IPS-18a (cell line): ENCODE results near the gene MECP2.
"Not testable (repeated sequence)": the region's sequence is repeated elsewhere in the genome, so short reads cannot be mapped to it uniquely, and the experiment has no call there.

ENCODE experiments used
- H3K27ac ChIP-seq: one replicate; pipeline ENCODE4 v1.5.1; 2013; ENCODE audit warnings: low read length
- H3K27me3 ChIP-seq: one replicate; pipeline ENCODE4 v1.6.1; 2013; ENCODE audit warnings: mild to moderate bottlenecking, low read length; ENCODE audit not compliant: control insufficient read depth, insufficient read depth
- H3K36me3 ChIP-seq: one replicate; pipeline ENCODE4 v1.6.1; 2013; ENCODE audit warnings: low read depth, low read length; ENCODE audit not compliant: control insufficient read depth
- H3K4me1 ChIP-seq: one replicate; pipeline ENCODE4 v1.6.1; 2013; ENCODE audit warnings: low read depth, low read length; ENCODE audit not compliant: control insufficient read depth
- H3K4me3 ChIP-seq: one replicate; pipeline ENCODE4 v1.5.1; 2013; ENCODE audit warnings: low read length
- H3K9ac ChIP-seq: one replicate; pipeline ENCODE4 v1.6.1; 2013; ENCODE audit warnings: mild to moderate bottlenecking, low read length, moderate library complexity
- H3K9me3 ChIP-seq: one replicate; pipeline ENCODE4 v1.6.1; 2013; ENCODE audit warnings: low read depth, low read length; ENCODE audit not compliant: control insufficient read depth

MECP2 gene

DNA sequence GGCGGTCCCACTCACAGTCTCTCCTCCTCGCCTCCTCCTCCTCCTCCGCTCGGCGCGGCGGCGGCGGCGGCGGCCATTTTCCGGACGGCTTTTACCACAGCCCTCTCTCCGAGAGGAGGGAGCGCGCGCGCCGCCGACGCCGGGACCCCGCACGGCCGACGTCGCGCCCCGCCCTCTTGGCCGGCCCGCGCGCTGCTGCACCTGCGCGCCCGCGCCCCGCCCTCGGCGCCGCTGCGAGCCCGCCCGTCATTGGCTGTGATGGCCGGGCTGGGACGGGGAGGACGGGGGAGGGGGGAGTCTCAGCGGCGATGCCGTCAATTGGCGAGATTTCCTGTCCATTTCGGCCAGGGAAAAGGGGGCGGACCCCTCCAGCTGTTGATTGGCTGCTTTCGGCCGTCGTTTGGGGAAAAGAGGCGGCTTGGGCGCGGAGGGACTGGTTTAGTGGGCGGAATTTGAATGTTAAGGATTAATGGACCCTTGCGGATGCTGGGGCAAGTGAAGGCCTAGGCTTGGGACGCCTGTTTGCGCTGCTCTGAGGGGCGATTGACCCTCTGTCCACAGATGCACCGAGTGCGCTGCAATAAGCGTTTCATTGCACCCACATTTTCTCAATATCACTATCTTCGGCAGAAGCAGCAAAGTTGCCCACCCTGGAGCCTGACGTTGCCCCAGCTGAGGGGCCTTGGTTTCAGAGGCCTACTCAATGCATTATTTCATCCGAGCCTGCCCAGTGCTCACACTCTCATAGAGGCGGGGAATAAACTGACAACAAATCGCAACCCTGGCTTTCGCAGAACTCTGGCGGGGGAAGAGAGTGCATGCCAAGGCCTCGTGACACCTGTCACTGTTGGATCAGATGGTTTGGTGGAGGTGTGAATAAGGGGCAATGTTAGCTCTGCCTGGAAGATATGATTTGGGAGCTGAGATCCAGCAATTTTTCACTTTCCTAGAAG is at the start of gene MECP2:
TSS of gene MECP2 (minus strand) at position 129 of the 953 bp plus-strand sequence.
- peak within 1 kb of the TSS; percentile 61 for H3K9ac ChIP-seq
- peaks cover 7% of the 10 kb centered on the region for H3K9me3 ChIP-seq
- H3K27me3 ChIP-seq: no peaks in the 10 kb centered on the region
- H3K4me1 ChIP-seq: peaks cover 26% of the 10 kb centered on the region
- H3K27ac ChIP-seq: no peak within 1 kb of the TSS
- H3K36me3 ChIP-seq: no peaks in the 10 kb centered on the region
- H3K4me3 ChIP-seq: peak within 1 kb of the TSS; percentile 78

DNA sequence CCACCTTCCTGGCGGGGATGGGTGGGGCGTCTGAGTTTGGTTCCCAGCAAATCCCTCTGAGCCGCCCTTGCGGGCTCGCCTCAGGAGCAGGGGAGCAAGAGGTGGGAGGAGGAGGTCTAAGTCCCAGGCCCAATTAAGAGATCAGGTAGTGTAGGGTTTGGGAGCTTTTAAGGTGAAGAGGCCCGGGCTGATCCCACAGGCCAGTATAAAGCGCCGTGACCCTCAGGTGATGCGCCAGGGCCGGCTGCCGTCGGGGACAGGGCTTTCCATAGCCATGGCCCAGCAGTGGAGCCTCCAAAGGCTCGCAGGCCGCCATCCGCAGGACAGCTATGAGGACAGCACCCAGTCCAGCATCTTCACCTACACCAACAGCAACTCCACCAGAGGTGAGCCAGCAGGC is 46.5 kb upstream of the MECP2 start, which contains the start of gene OPN1LW:
TSS of gene OPN1LW (plus strand) at position 234 of the 400 bp plus-strand sequence. CDS start at position 275, 41 bp downstream.
- H3K9ac ChIP-seq, H3K36me3 ChIP-seq, H3K27ac ChIP-seq, H3K4me1 ChIP-seq, H3K27me3 ChIP-seq, H3K9me3 ChIP-seq, H3K4me3 ChIP-seq: not testable (repeated sequence)

DNA sequence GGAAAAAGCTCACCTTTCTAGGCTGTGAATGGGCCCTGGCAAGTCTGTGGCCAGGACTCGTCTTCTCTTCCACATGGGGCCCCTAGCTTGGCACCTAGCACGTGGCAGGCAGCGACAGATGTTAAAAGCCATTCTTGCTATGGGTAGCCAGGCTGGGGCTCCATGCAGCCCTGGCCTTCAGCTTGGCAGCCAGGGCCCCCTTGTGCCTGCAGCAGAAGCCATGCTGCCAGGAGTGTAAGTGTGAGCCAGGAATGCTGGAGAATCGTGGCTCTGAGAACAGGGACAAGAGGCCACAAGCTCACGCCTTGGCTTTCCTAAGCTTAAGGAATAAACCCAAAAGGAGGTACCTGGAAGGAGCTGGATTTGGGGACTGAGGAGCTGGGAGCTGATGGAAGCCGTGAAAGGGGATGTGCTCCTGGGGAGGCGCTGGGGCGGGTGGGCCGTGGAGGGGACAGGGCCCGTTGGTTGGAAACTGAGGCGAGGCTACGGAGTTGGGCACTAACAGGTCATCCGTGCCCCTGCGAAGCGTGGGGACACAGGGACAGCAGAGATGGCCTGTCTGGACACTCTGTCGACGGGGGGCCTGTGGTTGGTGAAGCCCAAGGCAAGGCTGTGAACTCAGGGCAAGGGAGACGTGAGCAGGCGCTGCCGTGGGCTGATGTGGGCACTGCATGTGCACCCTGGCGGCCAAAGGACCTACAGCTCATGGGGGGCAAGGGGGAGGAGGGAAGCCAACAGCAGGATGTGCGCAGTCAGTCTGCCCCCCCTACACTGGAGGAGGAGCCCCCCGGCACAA is 45.6 kb upstream of the MECP2 start:
- H3K36me3 ChIP-seq: no peaks in the 10 kb centered on the region
- H3K9me3 ChIP-seq: no peaks in the 10 kb centered on the region
- no peak overlapping the region for H3K27ac ChIP-seq
- no peak overlapping the region for H3K9ac ChIP-seq
- H3K4me3 ChIP-seq: no peak overlapping the region
- H3K4me1 ChIP-seq: no peaks in the 10 kb centered on the region
- no peaks in the 10 kb centered on the region for H3K27me3 ChIP-seq

DNA sequence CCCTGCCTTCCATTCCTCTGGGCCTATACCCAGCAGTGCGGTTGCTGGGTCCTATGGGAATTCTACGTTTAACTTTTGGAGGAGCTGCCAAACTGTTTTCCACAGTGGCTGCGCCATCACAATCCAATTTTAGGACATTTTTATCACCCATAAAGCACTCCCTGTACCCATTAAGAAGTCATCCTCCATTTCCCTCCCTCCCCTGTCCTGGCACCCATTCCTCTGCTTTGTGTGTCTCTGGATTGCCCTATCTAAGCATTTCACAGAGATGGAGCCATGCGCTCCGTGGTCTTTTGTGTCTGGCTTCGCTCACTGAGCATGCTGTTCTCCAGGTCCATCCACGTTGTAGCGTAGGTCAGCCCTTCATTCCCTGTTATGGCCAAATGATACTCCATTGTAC is 44.9 kb upstream of the MECP2 start:
- Histone ChIP-seq H3K9me3 (peaks cover 4% of the 10 kb centered on the region), H3K27ac (no peak overlapping the region), H3K4me1 (no peaks in the 10 kb centered on the region), H3K4me3 (no peak overlapping the region), H3K27me3 (peaks cover 3% of the 10 kb centered on the region), H3K36me3 (no peaks in the 10 kb centered on the region), H3K9ac (no peak overlapping the region)

DNA sequence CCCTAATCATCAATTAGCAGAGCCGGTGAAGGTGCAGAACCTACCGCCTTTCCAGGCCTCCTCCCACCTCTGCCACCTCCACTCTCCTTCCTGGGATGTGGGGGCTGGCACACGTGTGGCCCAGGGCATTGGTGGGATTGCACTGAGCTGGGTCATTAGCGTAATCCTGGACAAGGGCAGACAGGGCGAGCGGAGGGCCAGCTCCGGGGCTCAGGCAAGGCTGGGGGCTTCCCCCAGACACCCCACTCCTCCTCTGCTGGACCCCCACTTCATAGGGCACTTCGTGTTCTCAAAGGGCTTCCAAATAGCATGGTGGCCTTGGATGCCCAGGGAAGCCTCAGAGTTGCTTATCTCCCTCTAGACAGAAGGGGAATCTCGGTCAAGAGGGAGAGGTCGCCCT is 43.2 kb upstream of the MECP2 start:
- no peak overlapping the region for H3K4me3 ChIP-seq
- peaks cover 11% of the 10 kb centered on the region for H3K27me3 ChIP-seq
- H3K9ac ChIP-seq: no peak overlapping the region
- H3K9me3 ChIP-seq: peaks cover 8% of the 10 kb centered on the region
- no peaks in the 10 kb centered on the region for H3K36me3 ChIP-seq
- H3K4me1 ChIP-seq: no peaks in the 10 kb centered on the region
- H3K27ac ChIP-seq: no peak overlapping the region

DNA sequence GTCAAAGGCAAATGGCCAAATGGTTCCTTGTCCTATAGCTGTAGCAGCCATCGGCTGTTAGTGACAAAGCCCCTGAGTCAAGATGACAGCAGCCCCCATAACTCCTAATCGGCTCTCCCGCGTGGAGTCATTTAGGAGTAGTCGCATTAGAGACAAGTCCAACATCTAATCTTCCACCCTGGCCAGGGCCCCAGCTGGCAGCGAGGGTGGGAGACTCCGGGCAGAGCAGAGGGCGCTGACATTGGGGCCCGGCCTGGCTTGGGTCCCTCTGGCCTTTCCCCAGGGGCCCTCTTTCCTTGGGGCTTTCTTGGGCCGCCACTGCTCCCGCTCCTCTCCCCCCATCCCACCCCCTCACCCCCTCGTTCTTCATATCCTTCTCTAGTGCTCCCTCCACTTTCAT is 42.7 kb upstream of the MECP2 start:
- no peak overlapping the region for H3K9ac ChIP-seq
- H3K27me3 ChIP-seq: peaks cover 14% of the 10 kb centered on the region
- H3K4me3 ChIP-seq: no peak overlapping the region
- peaks cover 8% of the 10 kb centered on the region for H3K9me3 ChIP-seq
- H3K4me1 ChIP-seq: no peaks in the 10 kb centered on the region
- H3K27ac ChIP-seq: no peak overlapping the region
- H3K36me3 ChIP-seq: no peaks in the 10 kb centered on the region

DNA sequence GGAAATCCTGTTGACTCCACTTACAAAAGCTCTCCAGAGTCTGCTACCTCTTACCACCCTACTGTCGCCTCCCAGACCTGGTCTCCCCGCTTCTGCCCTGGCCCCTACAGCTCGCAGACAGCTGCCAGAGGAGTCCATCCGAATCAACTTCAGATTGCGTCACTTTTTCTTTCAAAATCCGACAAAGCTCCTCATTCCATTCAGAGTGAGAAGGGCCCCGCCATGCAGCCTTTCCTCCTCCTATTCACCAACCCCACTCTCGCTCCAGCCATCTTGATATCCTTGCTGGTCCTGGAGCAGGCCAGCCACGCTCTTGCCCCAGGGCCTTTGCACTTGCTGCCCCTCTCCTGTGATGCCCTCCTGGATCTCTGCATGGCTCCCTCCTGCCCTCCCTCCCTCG is 41.3 kb upstream of the MECP2 start:
- Histone ChIP-seq H3K27ac (no peak overlapping the region), H3K4me3 (no peak overlapping the region), H3K4me1 (no peaks in the 10 kb centered on the region), H3K9me3 (peaks cover 12% of the 10 kb centered on the region), H3K27me3 (peaks cover 14% of the 10 kb centered on the region), H3K36me3 (no peaks in the 10 kb centered on the region), H3K9ac (no peak overlapping the region)

DNA sequence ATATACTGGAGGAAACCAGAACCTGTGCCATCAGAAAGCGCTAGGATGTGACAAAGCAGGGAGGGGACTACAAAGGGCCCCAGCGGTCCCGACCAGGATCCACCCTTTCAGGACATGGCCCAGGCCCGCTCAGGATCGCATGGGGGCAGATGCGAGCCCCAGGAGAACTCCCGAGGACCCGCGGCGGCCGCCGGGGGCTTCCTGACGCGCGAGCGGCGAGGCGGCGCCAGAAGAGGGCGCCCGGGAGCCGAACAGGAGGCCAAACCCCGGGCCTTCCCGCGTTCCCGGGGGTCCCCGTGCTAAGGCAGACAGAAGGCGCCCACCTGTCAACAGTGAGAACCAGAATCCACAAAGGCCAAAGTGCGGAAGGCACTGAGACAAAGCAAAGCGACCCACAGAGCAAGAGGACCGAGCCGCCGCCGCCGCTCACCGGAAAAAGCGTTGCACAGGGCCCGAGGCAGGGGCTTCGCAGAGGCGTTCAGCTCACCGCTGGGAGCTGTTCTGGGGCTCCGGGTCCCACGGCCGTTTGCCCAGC is 39.2 kb upstream of the MECP2 start:
- Histone ChIP-seq H3K9ac (no peak overlapping the region), H3K27me3 (peaks cover 14% of the 10 kb centered on the region), H3K27ac (no peak overlapping the region), H3K9me3 (peaks cover 15% of the 10 kb centered on the region), H3K36me3 (no peaks in the 10 kb centered on the region), H3K4me1 (no peaks in the 10 kb centered on the region), H3K4me3 (no peak overlapping the region)

DNA sequence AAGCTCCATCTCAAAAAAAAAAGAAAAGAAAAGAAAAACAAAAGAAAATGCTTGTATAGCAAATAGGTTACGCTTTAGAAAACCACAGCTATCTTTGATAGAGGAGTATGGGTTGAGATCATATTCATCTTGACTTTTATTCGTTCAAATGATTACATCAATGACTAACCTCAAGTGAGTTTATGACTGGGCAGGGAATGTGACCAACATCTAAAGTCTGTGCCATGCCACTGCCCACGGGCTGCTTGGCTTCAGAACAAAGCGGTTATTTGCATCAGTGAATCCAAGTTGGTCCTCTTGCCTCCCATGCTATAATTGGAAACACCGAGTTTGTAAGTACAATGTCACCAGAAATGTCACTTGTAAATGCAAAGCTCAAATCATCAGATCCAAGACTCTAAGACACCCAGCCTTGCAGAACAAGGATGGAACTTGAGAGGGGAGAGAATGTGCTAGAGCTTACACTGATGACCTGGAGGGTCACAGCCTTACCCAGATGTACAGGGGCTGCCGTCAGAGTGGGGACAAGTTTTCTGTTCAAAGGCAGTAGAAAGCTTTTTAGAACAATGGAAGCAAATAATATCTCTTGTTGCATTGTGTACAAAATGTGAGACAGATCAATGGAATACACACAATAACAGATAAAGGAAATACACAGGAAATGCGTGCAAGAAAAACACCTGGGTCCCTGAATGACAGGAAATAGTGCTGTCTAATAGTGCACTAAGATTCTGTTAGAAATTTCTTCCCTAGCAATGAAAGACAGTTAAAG is 38.1 kb upstream of the MECP2 start:
- Histone ChIP-seq H3K9me3 (peaks cover 15% of the 10 kb centered on the region), H3K9ac (no peak overlapping the region), H3K4me3 (no peak overlapping the region), H3K27ac (no peak overlapping the region), H3K4me1 (no peaks in the 10 kb centered on the region), H3K27me3 (peaks cover 14% of the 10 kb centered on the region), H3K36me3 (no peaks in the 10 kb centered on the region)

DNA sequence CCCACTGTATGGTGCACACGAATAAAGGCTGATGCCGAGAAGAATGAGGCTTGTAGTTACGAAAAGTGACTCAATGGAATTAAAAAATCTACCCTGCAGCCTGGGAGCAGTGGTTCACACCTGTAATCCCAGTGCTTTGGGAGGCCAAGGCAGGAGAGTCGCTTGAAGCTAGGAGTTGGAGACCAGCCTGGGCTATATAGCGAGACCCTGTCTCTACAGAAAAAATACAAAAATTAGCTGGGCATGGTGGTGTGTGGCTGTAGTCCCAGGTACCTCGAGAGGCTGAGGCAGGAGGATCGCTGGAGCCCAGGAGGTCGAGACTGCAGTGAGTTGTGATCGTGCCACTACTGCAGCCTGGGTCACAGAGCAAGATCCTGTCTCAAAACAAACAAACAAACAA is 34.8 kb upstream of the MECP2 start:
- Histone ChIP-seq H3K9me3 (peaks cover 11% of the 10 kb centered on the region), H3K27me3 (peaks cover 10% of the 10 kb centered on the region), H3K27ac (no peak overlapping the region)

DNA sequence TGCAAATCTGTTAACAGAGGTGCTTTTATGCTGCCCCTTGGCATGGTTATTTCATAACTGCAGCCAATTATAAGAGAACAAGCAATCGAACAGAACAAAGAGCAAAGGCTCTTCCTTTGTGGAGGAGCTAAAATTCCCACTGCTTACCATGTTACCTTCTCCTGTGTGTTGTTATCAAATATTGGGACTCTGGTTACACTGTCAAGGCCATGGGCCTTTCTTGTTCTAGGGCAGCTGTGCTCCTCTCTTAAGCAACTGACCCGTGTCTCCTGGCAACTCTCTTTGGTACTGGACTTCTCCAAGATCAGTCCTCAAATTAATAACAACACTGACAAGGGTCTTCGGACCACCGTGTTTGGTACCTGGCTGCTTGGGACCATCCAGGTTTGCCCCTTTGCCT is 34.4 kb upstream of the MECP2 start:
- Histone ChIP-seq H3K27me3 (peaks cover 7% of the 10 kb centered on the region), H3K4me1 (no peaks in the 10 kb centered on the region), H3K27ac (no peak overlapping the region), H3K36me3 (no peaks in the 10 kb centered on the region), H3K9me3 (peaks cover 7% of the 10 kb centered on the region), H3K9ac (no peak overlapping the region), H3K4me3 (no peak overlapping the region)

More for the DNA sequence above, 34.8 kb upstream of the MECP2 start:
- H3K9ac ChIP-seq: no peak overlapping the region
- H3K4me3 ChIP-seq: no peak overlapping the region
- no peaks in the 10 kb centered on the region for H3K36me3 ChIP-seq
- H3K4me1 ChIP-seq: no peaks in the 10 kb centered on the region
